B cell (primary cell): ENCODE results near the gene ACAP2.

Source experiments
- EZH2 ChIP-seq: IDR thresholded peaks from 2 replicates; pipeline ENCODE4 v1.6.1; 2012; ENCODE audit warnings: borderline replicate concordance, low read depth, mild to moderate bottlenecking, moderate library complexity, low read length; ENCODE audit not compliant: insufficient read depth, poor library complexity, severe bottlenecking
- TF ChIP-seq, protein P1 (sequence below): fragments of 200-600 bp; IDR thresholded peaks from one replicate; pipeline ENCODE4 v1.8.0; 2022; ENCODE audit warnings: antibody characterized with exemption, mild to moderate bottlenecking

GRCh38 chr3:195255176-195255500, 187.7 kb downstream of the ACAP2 start:
- TF ChIP-seq, protein P1, sequence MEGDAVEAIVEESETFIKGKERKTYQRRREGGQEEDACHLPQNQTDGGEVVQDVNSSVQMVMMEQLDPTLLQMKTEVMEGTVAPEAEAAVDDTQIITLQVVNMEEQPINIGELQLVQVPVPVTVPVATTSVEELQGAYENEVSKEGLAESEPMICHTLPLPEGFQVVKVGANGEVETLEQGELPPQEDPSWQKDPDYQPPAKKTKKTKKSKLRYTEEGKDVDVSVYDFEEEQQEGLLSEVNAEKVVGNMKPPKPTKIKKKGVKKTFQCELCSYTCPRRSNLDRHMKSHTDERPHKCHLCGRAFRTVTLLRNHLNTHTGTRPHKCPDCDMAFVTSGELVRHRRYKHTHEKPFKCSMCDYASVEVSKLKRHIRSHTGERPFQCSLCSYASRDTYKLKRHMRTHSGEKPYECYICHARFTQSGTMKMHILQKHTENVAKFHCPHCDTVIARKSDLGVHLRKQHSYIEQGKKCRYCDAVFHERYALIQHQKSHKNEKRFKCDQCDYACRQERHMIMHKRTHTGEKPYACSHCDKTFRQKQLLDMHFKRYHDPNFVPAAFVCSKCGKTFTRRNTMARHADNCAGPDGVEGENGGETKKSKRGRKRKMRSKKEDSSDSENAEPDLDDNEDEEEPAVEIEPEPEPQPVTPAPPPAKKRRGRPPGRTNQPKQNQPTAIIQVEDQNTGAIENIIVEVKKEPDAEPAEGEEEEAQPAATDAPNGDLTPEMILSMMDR, result no peak
- TF ChIP-seq EZH2, result no peak
